Measurements from ENCODE around the gene OR5B2.
A peak's percentile ranks its signal among the peaks of the same experiment; 100 is the strongest.
"Not testable (repeated sequence)": the region's sequence is repeated elsewhere in the genome, so short reads cannot be mapped to it uniquely, and the experiment has no call there.

OR5B2 gene

GRCh38 chr11:58428021-58428420 is at the start of gene OR5B2:
OR5B2 (minus strand) TSS chr11:58428121; CDS start chr11:58423261, 4,860 bp downstream.
- in situ Hi-C loops (cut with MboI; ENCODE audit: low pct_unique_long_range_greater_than_20kb, low sequenced_read_pairs) = no loop called here
- no peak for DNase-seq

GRCh38 chr11:58471892-58472291 is 44.0 kb upstream of the OR5B2 start:
- in situ Hi-C loops (cut with MboI; ENCODE audit: low pct_unique_long_range_greater_than_20kb, low sequenced_read_pairs) = no loop called here
- DNase-seq = no peak

GRCh38 chr11:58466293-58466692 is 38.4 kb upstream of the OR5B2 start:
- no peak for DNase-seq
- in situ Hi-C loops (cut with MboI; ENCODE audit: low pct_unique_long_range_greater_than_20kb, low sequenced_read_pairs) = no loop called here

GRCh38 chr11:58465690-58466089 is 37.8 kb upstream of the OR5B2 start:
- in situ Hi-C loops (cut with MboI; ENCODE audit: low pct_unique_long_range_greater_than_20kb, low sequenced_read_pairs) = no loop called here
- DNase-seq = no peak

GRCh38 chr11:58451585-58451984 is 23.7 kb upstream of the OR5B2 start:
- in situ Hi-C loops (cut with MboI; ENCODE audit: low pct_unique_long_range_greater_than_20kb, low sequenced_read_pairs) = no loop called here
- DNase-seq = no peak

GRCh38 chr11:58446294-58446693 is 18.4 kb upstream of the OR5B2 start:
- in situ Hi-C loops (cut with MboI; ENCODE audit: low pct_unique_long_range_greater_than_20kb, low sequenced_read_pairs) = no loop called here

GRCh38 chr11:58444300-58444699 is 16.4 kb upstream of the OR5B2 start:
- in situ Hi-C loops (cut with MboI; ENCODE audit: low pct_unique_long_range_greater_than_20kb, low sequenced_read_pairs) = no loop called here
- DNase-seq = no peak

More at GRCh38 chr11:58446294-58446693, 18.4 kb upstream of the OR5B2 start:
- peak; percentile 61 for DNase-seq

- no peak for DNase-seq
- in situ Hi-C loops (cut with MboI; ENCODE audit: low pct_unique_long_range_greater_than_20kb, low sequenced_read_pairs) = no loop called here
Measured at GRCh38 chr11:58442136-58442535, 14.2 kb upstream of the OR5B2 start, which contains the start of gene OR5B12. OR5B12 (minus strand) TSS chr11:58442236; CDS start chr11:58440151, 2,085 bp downstream.

GRCh38 chr11:58438486-58438885 is 10.6 kb upstream of the OR5B2 start:
- no peak for DNase-seq
- in situ Hi-C loops (cut with MboI; ENCODE audit: low pct_unique_long_range_greater_than_20kb, low sequenced_read_pairs) = no loop called here

- in situ Hi-C loops (cut with MboI; ENCODE audit: low pct_unique_long_range_greater_than_20kb, low sequenced_read_pairs) = no loop called here
- no peak for DNase-seq
Measured at GRCh38 chr11:58434217-58434616, 6.3 kb upstream of the OR5B2 start.

GRCh38 chr11:58433638-58434203 is 5.8 kb upstream of the OR5B2 start:
- no peak for DNase-seq
- in situ Hi-C loops (cut with MboI; ENCODE audit: low pct_unique_long_range_greater_than_20kb, low sequenced_read_pairs) = no loop called here

- no peak for DNase-seq
- in situ Hi-C loops (cut with MboI; ENCODE audit: low pct_unique_long_range_greater_than_20kb, low sequenced_read_pairs) = no loop called here
Measured at GRCh38 chr11:58429273-58429672, 1.4 kb upstream of the OR5B2 start.

- in situ Hi-C loops (cut with MboI; ENCODE audit: low pct_unique_long_range_greater_than_20kb, low sequenced_read_pairs) = no loop called here
Measured at GRCh38 chr11:58406774-58407173, 21.1 kb downstream of the OR5B2 start, which contains the start of gene OR5B3. OR5B3 (minus strand) TSS chr11:58406874; CDS start chr11:58403409, 3,465 bp downstream.

GRCh38 chr11:58399622-58400021 is 28.3 kb downstream of the OR5B2 start:
- DNase-seq; in situ Hi-C loops (cut with MboI; ENCODE audit: low pct_unique_long_range_greater_than_20kb, low sequenced_read_pairs): not testable (repeated sequence)

More at GRCh38 chr11:58406774-58407173, 21.1 kb downstream of the OR5B2 start, which contains the start of gene OR5B3:
- no peak for DNase-seq

- DNase-seq = no peak
Measured at GRCh38 chr11:58395581-58395980, 32.3 kb downstream of the OR5B2 start.

GRCh38 chr11:58394195-58394594 is 33.7 kb downstream of the OR5B2 start:
- in situ Hi-C loops (cut with MboI; ENCODE audit: low pct_unique_long_range_greater_than_20kb, low sequenced_read_pairs) = no loop called here
- no peak for DNase-seq

More at GRCh38 chr11:58395581-58395980, 32.3 kb downstream of the OR5B2 start:
- in situ Hi-C loops (cut with MboI; ENCODE audit: low pct_unique_long_range_greater_than_20kb, low sequenced_read_pairs) = no loop called here

GRCh38 chr11:58392746-58393145 is 35.2 kb downstream of the OR5B2 start:
- DNase-seq = no peak
- in situ Hi-C loops (cut with MboI; ENCODE audit: low pct_unique_long_range_greater_than_20kb, low sequenced_read_pairs) = no loop called here

GRCh38 chr11:58391879-58392278 is 36.0 kb downstream of the OR5B2 start:
- in situ Hi-C loops (cut with MboI; ENCODE audit: low pct_unique_long_range_greater_than_20kb, low sequenced_read_pairs) = no loop called here
- DNase-seq = no peak

- in situ Hi-C loops (cut with MboI; ENCODE audit: low pct_unique_long_range_greater_than_20kb, low sequenced_read_pairs) = no loop called here
- DNase-seq = no peak
Measured at GRCh38 chr11:58390551-58391063, 37.3 kb downstream of the OR5B2 start.

Data from KBM-7 (cell line).